Lower lobe of right lung (tissue), 2 donors: ENCODE data around the gene PRM1. TPM values are rescaled to one million over a fixed set of nuclear protein-coding genes. Genes with fewer than 3 reads are reported as not detected.

Experiments
- ATAC-seq, 2 donors: fragments of 200-7000 bp; cut with Tn5 transposase; one replicate each; pipeline ENCODE4 v1.9.1; 2020 to 2022; ENCODE audit warnings: mild to moderate bottlenecking in 2 of 2, moderate library complexity in 2 of 2
- DNase-seq: peaks from one replicate; pipeline ENCODE4 v3.0.0-alpha.2; 2020
- H3K27ac ChIP-seq: fragments of 200-600 bp; one replicate; pipeline ENCODE4 v1.8.0; 2022
- H3K27me3 ChIP-seq: fragments of 200-600 bp; one replicate; pipeline ENCODE4 v1.8.0; 2022; ENCODE audit warnings: low read depth
- H3K36me3 ChIP-seq: fragments of 200-600 bp; one replicate; pipeline ENCODE4 v1.8.0; 2022; ENCODE audit warnings: mild to moderate bottlenecking
- H3K4me1 ChIP-seq: fragments of 200-600 bp; one replicate; pipeline ENCODE4 v1.8.0; 2022
- H3K4me3 ChIP-seq: fragments of 200-600 bp; one replicate; pipeline ENCODE4 v1.8.0; 2022; ENCODE audit warnings: mild to moderate bottlenecking
- H3K9me3 ChIP-seq: fragments of 200-600 bp; one replicate; pipeline ENCODE4 v1.8.0; 2022
- intact Hi-C: fragments of 100-400 bp; cut with DNase I; formaldehyde crosslinking; loops from one replicate; pipeline ENCODE4 v1.11.0; 2022
- total RNA-seq: library from RNA; stranded (reverse); fragmentation: NEBNext Ultra II Directional; extraction: Animal tissue kit (Norgen Biotek cat#: 25700); gene quantifications from one replicate; pipeline ENCODE4 v1.2.1, GENCODE V29; 2021
- TF ChIP-seq, protein P1 (sequence below): fragments of 200-600 bp; IDR thresholded peaks from one replicate; pipeline ENCODE4 v1.8.0; 2022; ENCODE audit warnings: antibody characterized with exemption, mild to moderate bottlenecking
- donor health status: DM: no; HTN: yes; CAD: no; lungs with severe emphysema.

Gene PRM1
- total RNA-seq, 1 donor from 2014 or later: not detected

- H3K4me1 ChIP-seq: peaks cover 24% of the 10 kb centered on the region
- H3K4me3 ChIP-seq: no peak overlapping the region
- intact Hi-C loops: no loop called here
- no peaks in the 10 kb centered on the region for H3K9me3 ChIP-seq
- no peak overlapping the region for H3K27ac ChIP-seq
- H3K27me3 ChIP-seq: no peaks in the 10 kb centered on the region
- ATAC-seq (peak; percentile 52 to 81), DNase-seq (peak; percentile 79)
- no peaks in the 10 kb centered on the region for H3K36me3 ChIP-seq
- TF ChIP-seq, protein P1, sequence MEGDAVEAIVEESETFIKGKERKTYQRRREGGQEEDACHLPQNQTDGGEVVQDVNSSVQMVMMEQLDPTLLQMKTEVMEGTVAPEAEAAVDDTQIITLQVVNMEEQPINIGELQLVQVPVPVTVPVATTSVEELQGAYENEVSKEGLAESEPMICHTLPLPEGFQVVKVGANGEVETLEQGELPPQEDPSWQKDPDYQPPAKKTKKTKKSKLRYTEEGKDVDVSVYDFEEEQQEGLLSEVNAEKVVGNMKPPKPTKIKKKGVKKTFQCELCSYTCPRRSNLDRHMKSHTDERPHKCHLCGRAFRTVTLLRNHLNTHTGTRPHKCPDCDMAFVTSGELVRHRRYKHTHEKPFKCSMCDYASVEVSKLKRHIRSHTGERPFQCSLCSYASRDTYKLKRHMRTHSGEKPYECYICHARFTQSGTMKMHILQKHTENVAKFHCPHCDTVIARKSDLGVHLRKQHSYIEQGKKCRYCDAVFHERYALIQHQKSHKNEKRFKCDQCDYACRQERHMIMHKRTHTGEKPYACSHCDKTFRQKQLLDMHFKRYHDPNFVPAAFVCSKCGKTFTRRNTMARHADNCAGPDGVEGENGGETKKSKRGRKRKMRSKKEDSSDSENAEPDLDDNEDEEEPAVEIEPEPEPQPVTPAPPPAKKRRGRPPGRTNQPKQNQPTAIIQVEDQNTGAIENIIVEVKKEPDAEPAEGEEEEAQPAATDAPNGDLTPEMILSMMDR: no peak
These were observed 44.5 kb downstream of the PRM1 start for GRCh38 chr16:11236461-11237254.

DNA sequence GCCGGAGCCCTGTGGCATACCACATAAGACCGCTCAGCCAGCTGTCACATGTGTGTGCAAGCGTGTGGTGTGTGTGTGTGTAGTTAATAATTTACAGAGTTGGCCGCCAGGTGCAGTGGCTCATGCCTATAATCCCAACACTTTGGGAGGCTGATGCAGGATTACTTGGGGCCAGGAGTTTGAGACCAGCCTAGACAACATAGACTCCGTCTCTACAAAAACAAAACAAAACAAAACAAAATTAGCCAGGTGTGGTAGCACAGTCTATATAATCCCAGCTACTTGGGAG lies 45.5 kb downstream of the PRM1 start:
- intact Hi-C loops: no loop called here
- H3K27ac ChIP-seq: no peak overlapping the region
- no peak for ATAC-seq

DNA sequence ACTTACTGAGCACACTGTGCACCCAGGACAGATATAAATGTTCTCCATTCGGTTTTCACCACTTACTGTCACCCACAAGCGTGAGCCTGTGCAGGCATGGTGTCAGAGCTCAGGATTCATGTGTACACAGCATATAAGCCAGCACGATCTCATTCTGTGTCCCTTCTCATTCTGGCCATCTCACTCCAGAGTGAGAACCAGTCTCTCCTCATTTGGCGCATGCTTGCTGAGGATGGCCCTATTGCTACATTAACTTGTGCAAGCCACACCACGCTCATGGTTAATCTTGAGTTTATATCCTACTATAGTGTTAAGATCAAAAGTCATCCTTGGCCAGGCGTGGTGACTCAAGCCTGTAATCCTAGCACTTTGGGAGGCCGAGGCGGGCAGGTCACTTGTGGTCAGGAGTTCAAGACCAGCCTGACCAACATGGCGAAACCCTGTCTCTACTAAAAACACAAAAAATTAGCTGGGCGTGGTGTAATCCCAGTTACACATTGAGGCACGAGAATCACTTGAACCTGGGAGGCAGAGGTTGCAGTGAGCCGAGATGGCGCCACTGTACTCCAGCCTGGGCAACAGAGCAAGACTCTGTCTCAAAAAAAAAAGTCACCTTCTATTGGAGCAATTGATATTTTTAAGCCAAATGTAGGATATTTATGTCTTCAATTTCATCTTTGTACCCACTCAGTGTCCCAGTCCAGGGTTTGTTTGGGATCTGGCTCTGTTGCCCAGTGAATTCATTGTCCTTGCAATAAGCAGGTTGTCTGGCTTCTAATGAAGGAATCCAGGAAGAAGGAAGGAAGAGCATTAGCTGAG lies 46.0 kb downstream of the PRM1 start:
- H3K27me3 ChIP-seq: no peaks in the 10 kb centered on the region
- DNase-seq (peak; percentile 71), ATAC-seq (peak; percentile 24 to 31)
- intact Hi-C loops: no loop called here
- H3K4me1 ChIP-seq: peaks cover 24% of the 10 kb centered on the region
- no peak overlapping the region for H3K4me3 ChIP-seq
- TF ChIP-seq, protein P1: no peak
- H3K9me3 ChIP-seq: no peaks in the 10 kb centered on the region
- no peaks in the 10 kb centered on the region for H3K36me3 ChIP-seq
- no peak overlapping the region for H3K27ac ChIP-seq

More for the DNA sequence above, 45.5 kb downstream of the PRM1 start:
- Histone ChIP-seq H3K9me3 (no peaks in the 10 kb centered on the region), H3K36me3 (no peaks in the 10 kb centered on the region), H3K4me3 (no peak overlapping the region), H3K27me3 (no peaks in the 10 kb centered on the region), H3K4me1 (peaks cover 24% of the 10 kb centered on the region)
- TF ChIP-seq, protein P1: no peak
- no peak for DNase-seq

DNA sequence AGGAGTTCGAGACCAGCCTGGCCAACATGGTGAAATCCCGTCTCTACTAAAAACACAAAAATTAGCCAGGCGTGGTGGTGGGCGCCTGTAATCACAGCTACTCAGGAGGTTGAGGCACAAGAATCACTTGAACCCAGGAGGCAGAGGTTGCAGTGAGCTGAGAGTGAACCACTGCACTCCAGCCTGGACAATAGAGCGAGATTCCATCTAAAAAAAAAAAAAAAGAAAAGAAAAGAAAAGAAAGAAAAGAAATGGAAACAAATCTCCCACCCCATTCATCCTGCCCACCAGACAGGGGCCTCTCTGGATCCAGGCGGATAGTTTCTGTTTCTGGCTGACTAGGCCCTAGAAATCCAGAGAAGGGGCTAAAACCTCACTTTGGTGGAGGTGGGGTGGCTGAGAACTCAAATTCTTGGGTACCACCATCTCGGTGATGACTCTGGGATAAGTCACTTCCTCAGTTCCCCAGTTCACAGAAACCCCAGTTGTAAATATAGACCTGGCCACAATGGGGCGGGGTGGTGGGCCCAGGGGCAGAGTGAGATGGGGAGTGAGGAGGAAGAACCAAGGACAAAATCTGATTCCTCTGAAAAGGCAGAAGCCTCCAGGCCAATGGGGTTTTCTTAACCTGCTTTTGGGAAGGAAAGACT lies 47.3 kb downstream of the PRM1 start:
- H3K4me1 ChIP-seq: peaks cover 24% of the 10 kb centered on the region
- DNase-seq: no peak

More for the DNA sequence above, 47.3 kb downstream of the PRM1 start:
- H3K9me3 ChIP-seq: no peaks in the 10 kb centered on the region
- no peak overlapping the region for H3K4me3 ChIP-seq
- intact Hi-C loops: no loop called here
- H3K27ac ChIP-seq: peak overlapping the region; percentile 61
- peak in 1 of 2 donors; percentile 34 for ATAC-seq
- H3K27me3 ChIP-seq: no peaks in the 10 kb centered on the region
- TF ChIP-seq, protein P1: no peak
- H3K36me3 ChIP-seq: no peaks in the 10 kb centered on the region
